HL-60/S4 treated with phorbol 12-myristate 13-acetate at 8.2 ng/mL for 4 days and 3 days (cell line): Measurements from ENCODE around the gene ADAMTS13.
"Not testable (repeated sequence)": the region's sequence is repeated elsewhere in the genome, so short reads cannot be mapped to it uniquely, and the experiment has no call there.

Experiments used
- in situ Hi-C: fragments of 300-500 bp; cut with MboI; formaldehyde crosslinking; loops from 2 replicates; pipeline ENCODE4 v1.15.0; 2022; ENCODE audit warnings: low sequenced_read_pairs

Gene ADAMTS13

DNA sequence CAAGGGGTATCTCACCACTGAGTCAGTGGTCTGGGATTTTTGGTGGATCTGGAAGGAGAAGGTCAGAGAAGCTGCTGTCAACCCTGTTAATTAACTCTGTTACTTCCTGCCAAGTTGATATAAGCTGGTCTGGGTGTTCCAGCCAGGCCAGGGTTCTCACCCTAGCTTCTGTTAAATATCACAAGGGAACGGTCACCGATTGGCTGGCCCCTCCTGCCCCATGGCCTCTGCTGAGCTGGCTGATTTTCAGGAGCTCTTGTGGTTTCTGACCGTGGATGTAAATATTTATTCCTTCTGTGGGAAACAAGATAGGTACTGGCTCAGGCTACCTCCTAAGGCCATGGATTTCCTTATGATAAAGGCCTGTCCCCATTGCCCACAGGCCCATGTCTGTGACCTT is 1.0 kb downstream of the ADAMTS13 start:
- in situ Hi-C loops: no loop called here

GRCh38 chr9:133424187-133424586 is 2.0 kb downstream of the ADAMTS13 start:
- in situ Hi-C loops: no loop called here

- in situ Hi-C loops: no loop called here
These were observed 3.0 kb downstream of the ADAMTS13 start for GRCh38 chr9:133425049-133425632.

DNA sequence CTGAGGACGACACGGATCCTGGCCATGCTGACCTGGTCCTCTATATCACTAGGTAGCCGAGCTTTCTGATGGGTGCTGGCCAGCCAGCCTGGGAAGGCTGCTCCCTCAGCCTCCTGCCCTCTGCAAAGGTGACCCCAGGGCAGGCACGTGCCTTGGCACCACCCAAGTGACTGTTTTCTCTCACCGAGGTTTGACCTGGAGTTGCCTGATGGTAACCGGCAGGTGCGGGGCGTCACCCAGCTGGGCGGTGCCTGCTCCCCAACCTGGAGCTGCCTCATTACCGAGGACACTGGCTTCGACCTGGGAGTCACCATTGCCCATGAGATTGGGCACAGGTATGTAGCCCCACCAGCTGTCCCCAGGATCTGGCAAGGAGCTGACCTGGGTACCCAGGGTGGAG is 3.8 kb downstream of the ADAMTS13 start:
- in situ Hi-C loops: no loop called here

DNA sequence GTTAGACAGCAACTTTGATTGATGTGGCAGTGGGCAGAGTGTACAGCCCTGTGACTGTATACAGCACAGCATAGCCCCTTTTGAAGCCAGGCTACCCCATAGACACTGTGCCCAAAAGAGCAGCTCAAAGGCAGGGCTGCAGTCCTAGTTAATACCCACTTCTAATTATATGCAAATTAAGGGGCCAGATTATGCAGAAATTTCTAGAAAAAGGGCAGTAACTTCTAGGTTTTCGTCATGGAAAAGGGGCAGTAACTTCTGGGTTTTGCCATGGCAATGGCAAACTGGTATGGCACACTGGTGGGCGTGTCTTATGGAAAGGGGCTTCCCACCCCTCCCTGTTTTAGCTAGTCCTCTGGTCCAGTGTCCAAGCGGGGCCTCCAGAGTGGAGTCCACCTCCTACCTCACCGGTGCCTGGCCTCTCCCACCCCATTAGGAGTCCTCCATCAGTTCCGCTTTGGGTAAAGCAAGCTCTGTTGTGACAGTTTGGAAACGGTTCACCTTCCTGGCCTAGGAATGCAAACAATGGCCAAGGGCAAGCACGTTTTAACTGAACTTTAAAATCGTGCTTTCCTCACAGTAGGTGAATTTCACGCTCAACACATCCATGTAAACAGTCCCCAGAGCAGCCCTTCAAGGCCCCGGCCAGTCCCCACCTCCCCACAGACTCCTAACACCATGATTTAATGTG is 5.6 kb downstream of the ADAMTS13 start:
- in situ Hi-C loops: no loop called here

DNA sequence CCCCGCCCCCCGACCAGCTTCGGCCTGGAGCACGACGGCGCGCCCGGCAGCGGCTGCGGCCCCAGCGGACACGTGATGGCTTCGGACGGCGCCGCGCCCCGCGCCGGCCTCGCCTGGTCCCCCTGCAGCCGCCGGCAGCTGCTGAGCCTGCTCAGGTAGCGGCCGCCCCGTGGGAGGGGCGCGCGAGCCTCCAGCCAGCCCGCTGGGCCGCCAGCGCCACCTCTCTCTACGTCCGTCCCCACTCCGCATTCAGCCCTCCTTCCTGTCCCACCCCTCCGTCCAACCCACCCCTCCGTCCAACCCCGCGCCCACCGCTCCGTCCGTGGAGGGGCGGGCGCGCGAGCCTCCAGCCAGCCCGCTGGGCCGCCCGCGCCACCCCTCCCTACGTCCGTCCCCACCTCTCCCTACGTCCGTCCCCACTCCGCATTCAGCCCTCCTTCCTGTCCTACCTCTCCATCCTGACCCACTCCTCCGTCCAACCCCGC is 6.5 kb downstream of the ADAMTS13 start:
- in situ Hi-C loops: no loop called here

DNA sequence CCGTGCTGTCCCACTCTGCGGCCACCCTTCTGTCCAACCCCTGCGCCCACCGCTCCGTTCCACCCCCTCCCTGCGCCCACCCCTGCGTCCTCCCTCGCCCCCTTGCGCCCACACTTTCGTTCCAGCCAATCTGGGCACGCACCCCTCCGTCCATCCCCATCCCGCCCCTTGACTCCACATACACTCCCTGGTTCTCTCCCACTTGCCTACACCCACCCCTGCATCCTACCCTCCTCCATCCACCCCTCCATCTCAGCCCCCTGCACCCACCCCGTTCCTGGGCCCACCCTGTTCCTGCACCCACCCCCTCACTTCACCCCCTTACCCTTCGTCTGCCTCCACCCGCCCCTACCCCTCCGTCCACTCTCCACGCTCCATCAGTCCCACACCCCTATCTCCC is 7.0 kb downstream of the ADAMTS13 start:
- in situ Hi-C loops: no loop called here

DNA sequence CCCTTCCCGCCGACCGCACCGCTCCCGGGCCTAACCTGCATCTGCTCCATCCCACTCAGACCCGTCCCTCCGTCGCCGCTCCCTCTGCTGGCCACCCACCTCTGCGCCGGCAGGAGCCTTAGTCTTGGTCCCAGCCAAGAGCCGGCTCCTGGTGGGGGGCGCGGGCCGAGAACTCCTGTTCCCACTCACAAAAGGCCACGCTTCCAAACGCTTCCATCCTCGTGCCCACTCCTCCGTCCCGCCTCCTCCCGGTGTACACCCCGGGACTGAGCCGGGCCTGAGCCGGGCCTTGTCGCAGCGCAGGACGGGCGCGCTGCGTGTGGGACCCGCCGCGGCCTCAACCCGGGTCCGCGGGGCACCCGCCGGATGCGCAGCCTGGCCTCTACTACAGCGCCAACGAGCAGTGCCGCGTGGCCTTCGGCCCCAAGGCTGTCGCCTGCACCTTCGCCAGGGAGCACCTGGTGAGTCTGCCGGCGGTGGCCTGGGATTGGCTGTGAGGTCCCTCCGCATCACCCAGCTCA is 7.5 kb downstream of the ADAMTS13 start:
- in situ Hi-C loops: no loop called here

DNA sequence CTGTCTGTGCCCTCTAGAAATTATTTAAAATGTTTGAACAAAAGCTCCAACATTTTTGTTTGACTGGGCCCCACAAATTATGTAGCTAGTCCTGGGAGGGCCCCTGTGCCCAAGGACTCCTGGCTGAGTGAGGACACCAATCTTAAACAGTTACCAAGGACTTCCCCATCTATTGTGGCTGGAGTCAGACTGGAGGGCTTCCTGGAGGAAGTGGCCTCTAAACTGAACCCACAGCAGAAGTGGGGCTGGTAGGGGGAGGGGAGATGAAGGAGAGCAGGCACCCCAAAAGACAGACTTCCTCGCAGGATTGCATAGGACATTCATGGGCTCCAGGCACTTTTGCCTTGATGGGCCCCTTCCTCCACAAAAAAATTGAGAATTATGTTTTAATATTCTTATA is 8.1 kb downstream of the ADAMTS13 start:
- in situ Hi-C loops: no loop called here

- in situ Hi-C loops: no loop called here
These were observed 11.2 kb downstream of the ADAMTS13 start for GRCh38 chr9:133433351-133433843.

DNA sequence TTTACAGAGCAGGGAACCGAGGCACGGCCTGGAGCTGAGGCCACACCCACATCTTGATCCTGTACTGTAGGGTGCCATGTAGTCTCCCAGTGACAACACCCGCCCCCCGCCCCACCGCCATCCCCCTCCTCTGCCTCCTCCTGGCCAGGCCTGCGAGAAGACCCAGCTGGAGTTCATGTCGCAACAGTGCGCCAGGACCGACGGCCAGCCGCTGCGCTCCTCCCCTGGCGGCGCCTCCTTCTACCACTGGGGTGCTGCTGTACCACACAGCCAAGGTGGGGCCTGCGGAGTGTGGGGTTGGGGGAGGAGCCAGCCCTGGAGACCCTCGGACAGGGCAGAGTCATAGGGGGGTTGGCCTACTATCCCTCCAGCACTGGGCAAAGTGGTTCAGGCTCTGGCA is 14.5 kb downstream of the ADAMTS13 start:
- in situ Hi-C loops: no loop called here

GRCh38 chr9:133437753-133438531 is 15.8 kb downstream of the ADAMTS13 start:
- in situ Hi-C loops: no loop called here

DNA sequence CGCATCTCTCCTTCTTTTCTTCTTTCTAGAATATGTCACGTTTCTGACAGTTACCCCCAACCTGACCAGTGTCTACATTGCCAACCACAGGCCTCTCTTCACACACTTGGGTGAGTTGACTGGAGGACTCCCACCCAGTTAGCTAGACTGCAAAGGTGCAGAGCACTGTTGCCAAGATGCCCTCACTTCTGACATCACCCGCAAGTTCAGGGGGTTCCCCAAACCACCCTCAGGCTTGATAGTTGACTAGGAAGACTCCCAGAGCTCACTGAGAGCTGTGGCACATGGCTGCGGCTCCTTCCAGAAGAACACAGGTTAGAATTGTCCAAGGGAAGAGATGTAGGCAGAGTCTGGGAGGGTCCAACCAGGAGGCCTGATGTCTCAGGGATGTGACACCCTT is 17.2 kb downstream of the ADAMTS13 start:
- in situ Hi-C loops: no loop called here

DNA sequence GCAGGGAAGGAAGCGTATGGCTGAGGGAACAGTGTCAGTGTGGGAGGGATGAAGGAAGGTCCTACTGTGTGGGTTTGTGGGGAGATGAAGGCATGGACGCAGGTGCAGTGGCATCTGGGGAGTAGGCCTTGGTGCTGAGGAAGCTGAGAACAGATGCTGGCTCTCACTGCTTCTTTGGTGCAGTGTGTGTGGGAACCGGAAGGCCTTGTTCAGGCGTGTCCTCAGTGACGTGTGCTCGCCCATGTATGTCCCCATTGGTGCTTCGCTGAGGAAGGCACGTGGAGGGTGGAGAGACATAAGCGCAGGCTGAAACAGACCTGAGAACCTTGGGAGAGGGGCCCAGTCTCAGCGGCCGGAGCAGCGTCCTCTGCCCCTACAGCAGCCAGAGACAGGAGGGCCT is 18.7 kb downstream of the ADAMTS13 start:
- in situ Hi-C loops: no loop called here

GRCh38 chr9:133441571-133441970 is 19.4 kb downstream of the ADAMTS13 start:
- in situ Hi-C loops: no loop called here

DNA sequence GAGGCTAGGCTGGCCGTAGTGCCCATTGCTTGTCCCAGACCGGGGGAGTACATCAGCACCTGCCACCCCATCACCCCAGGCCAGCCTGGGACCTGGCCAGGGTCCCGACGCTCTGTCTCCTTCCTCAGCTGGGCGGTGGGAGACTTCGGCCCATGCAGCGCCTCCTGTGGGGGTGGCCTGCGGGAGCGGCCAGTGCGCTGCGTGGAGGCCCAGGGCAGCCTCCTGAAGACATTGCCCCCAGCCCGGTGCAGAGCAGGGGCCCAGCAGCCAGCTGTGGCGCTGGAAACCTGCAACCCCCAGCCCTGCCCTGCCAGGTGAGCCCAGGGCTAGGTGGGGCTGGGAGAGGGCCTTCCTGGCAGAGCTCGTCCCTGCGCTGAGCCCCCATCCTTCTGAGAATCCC is 21.1 kb downstream of the ADAMTS13 start:
- in situ Hi-C loops: no loop called here

DNA sequence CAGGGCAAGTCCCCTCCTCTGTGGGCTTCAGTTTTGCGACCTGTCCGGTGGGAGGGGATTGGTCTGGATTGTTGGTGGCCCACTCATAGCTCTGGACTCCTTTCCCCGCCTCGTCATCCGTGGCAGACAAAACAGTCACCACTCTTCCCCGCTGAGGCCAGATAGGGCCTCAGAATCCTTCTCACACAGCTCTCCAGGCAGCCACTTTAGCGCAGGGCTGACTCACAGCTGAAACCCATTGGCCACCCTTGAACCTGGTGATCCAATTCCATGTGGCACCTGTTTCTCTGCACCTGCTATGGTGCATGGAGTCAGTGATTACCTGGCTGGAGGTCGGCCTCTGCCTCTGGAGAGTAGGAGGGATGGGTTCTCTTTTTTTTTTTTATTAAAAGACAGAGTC is 21.8 kb downstream of the ADAMTS13 start:
- in situ Hi-C loops: no loop called here

DNA sequence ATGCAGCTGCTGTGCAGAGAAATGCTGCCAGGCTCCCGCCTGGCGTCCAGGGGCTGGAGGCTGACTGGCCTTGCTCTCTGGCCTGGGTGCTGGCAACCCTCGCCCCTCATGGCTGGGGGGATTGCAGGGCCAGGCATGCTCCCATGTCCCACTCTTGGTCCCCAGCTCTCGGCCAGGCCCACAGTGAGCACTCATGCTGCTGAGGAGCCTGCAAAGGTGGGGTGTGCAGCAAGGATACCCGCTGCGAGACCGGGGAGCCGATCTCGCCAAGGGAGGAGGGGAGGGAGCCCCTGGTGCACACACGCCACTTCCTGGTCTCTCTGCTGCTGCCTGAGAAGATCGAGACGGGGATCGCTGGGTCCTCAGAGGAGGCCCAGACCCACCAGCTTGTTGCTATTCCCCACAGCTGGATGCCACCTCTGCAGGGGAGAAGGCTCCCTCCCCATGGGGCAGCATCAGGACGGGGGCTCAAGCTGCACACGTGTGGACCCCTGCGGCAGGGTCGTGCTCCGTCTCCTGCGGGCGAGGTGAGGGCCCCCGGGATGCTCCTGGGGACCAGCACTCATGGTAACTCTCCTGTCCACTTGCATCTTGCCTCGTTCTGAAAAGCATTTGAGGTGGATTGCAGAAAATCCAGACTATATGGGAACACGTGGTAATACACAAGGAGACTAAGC is 23.3 kb downstream of the ADAMTS13 start:
- in situ Hi-C loops: no loop called here

- in situ Hi-C loops: no loop called here
These were observed 26.4 kb downstream of the ADAMTS13 start for GRCh38 chr9:133448487-133448972.

- in situ Hi-C loops: no loop called here
These were observed 27.6 kb downstream of the ADAMTS13 start for GRCh38 chr9:133449760-133450159.

- in situ Hi-C loops: not testable (repeated sequence)
These were observed 29.7 kb downstream of the ADAMTS13 start for GRCh38 chr9:133451865-133452264.
